HG02610 (cell line): ENCODE measurements around the gene P2RX4.
"Not testable (repeated sequence)": the region's sequence is repeated elsewhere in the genome, so short reads cannot be mapped to it uniquely, and the experiment has no call there.

Experiments used
- ATAC-seq: cut with Tn5 transposase; IDR thresholded peaks from one replicate; pipeline ENCODE4 v1.9.1; 2021; ENCODE audit warnings: mild to moderate bottlenecking, moderate library complexity; ENCODE audit not compliant: unreplicated experiment

P2RX4 gene

GRCh38 chr12:121219353-121219986 lies 9.5 kb downstream of the P2RX4 start:
- ATAC-seq = no peak

DNA sequence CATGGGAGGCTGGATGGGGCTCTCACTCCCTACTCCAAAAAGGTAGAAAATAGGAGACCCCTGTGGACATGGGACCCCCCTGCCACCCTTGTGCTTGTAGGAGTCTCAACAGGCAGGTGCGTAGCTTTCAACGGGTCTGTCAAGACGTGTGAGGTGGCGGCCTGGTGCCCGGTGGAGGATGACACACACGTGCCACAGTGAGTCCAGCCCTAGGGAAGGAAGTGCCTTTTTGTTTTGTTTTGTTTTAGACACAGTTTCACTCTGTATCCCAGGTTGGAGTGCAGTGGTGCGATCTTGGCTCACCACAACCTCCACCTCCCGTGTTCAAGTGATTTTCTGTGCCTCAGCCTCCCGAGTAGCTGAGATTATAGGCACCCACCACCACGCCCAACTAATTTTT lies 12.9 kb downstream of the P2RX4 start:
- no peak for ATAC-seq

GRCh38 chr12:121223292-121224285 lies 13.7 kb downstream of the P2RX4 start:
- no peak for ATAC-seq

GRCh38 chr12:121224591-121224990 lies 14.7 kb downstream of the P2RX4 start:
- no peak for ATAC-seq

GRCh38 chr12:121226399-121226798 lies 16.5 kb downstream of the P2RX4 start:
- ATAC-seq = no peak

DNA sequence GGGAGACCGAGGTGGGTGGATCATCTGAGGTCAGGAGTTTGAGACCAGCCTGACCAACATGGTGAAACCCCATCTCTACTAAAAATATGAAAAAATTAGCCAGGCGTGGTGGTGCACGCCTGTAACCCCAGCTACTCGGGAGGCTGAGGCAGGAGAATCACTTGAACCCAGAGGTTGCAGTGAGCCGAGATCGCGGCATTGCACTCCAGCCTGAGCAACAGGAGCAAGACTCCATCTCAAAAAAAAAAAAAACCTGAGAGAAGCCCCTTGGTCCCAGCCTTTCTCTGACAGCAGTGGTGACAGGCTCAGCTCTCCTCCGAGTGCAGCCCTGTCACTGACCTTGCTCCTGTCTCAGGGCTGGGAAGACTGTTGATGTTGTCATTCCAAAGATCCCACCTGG lies 16.9 kb downstream of the P2RX4 start:
- ATAC-seq = not testable (repeated sequence)

DNA sequence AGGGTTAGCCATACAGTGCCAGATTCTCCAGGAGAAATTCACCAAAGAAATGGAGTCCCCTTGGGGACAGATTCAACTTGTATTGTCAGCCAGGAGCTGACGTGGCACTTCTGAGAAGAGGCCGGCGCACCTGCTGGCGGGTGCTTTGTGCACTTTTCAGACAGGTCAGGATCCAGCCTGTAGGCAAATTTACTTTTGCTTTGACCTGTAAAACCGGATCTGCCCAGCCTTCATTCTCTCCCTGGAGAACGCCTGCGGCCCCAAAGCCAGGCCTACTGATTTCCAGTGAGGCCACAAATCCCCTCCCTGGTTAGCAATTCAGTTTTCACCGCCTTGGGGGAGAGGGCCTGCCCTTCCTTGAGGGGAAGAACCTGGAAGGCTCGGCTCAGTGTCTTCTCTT lies 17.4 kb downstream of the P2RX4 start:
- peak; percentile 57 for ATAC-seq

GRCh38 chr12:121228919-121229665 lies 19.2 kb downstream of the P2RX4 start:
- no peak for ATAC-seq

DNA sequence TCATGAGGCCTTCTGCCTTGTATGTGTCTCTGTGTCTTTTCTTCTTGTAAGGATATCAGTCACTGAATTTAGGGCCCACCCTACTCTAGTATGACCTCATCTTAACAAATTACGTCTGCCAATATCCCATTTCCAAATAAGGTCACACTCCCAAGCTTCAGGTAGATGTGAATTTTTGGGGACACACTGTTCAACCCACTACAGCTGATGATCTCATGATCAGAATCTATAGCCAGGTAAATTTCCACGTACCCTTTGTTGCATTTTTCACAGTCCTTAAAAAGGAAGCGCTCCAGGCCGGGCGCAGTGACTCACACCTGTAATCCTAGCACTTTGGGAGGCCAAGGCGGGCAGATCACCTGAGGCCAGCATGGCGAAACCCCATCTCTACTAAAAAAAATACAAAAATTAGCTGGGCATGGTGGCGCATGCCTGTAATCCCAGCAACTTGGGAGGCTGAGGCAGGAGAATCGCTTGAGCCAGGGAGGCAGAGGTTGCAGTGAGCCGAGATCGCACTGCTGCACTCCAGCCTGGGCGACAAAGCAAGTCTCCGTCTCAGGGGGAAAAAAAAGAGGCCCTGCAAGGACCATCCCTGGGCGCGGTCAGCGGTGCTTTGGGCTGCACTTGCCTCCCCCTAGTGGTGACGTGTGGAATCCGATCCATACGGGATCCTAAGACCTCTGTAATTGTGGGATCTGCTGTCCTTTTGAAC lies 20.1 kb downstream of the P2RX4 start:
- ATAC-seq = not testable (repeated sequence)

DNA sequence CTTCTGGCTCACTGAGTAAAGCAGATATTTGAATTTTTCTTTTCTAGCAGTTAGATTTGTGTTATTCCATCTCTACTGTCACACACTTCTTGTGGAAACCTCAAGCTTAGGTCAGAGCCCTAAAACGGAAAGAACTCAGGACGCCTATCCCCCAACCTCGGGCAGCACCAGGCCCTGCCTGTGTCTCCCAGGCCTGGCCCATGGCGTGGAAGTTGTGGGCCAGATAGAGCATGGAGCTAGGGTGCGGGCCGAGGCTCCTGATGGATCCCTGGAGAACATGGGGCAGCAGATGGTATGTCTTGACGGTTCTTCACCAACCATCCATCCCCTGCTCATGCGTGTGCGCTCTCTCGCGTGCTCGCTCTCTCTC lies 20.6 kb downstream of the P2RX4 start:
- no peak for ATAC-seq

DNA sequence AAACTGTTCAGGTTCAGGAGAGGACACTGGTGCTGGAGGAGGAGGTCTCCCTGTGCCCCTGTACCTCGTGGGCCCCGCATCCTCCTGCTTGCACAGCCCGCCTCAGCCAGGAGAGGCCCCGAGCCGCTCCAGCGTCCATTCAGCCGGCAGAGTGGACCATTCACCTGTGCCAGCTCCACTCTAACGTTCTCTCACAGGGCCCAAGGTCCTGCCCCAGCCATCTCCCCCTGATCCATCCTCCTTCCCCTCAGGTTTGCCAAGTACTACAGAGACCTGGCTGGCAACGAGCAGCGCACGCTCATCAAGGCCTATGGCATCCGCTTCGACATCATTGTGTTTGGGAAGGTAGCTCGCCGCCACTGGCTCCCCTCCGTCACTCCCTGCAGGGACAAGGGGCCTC lies 22.2 kb downstream of the P2RX4 start:
- ATAC-seq = no peak

- ATAC-seq = no peak
Measured at GRCh38 chr12:121232977-121233627, 23.2 kb downstream of the P2RX4 start.

GRCh38 chr12:121233628-121234020 lies 23.7 kb downstream of the P2RX4 start:
- ATAC-seq = no peak

DNA sequence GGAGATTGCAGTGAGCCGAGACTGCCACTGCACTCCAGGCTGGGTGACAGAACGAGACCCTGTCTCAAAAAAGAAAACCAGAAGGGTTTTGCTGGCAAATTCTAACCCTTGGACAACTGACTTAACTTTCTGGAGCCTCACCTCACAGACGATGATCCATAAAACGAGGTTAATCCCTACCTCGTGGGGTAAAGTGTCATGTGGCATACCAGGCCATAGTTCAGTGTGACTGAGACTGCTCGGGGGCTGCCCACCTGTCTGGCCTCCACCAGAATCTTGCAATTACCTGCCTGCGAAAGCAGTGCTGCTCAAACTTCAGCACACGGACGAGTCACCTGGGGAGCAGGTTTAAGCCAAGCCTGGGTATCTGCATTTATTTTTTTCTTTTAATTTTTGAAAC lies 26.8 kb downstream of the P2RX4 start:
- ATAC-seq = no peak

DNA sequence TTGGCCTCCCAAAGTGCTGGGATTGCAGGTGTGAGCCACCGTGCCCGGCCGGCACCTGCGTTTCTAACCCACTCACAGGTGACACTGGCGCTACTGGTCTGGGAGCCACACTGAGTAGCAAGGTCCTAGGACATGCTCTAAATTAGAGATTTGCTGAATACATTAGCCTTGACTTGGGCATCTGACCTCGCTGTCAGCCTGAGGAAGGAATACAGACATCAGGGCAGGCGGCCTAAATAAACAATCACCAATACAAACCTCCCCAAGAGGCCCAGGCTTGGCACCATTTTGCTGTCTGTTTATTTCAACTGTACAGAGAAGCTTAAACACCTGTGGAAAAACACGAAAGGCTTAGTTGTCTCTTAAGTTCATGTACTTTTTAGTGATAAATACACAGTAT lies 27.5 kb downstream of the P2RX4 start:
- no peak for ATAC-seq

DNA sequence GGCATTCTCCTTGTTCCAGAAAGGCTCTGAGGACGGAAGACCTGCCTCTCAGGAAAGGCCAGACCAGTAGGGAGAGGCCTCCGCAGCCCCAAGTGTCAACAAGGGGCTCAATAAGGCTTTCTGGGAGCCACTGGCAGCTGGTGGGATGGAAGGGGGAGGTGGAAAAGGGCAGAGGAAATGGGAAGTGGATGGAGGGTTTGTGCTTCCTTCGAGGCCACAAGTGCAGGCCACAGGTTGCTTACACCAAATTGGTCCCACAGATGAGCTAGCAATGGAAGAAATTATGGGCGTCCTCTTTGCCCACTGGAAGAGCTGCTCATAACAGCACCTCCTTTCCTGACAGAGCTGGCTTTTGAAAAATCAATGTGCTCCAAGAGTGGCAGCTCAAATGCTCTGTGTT lies 28.2 kb downstream of the P2RX4 start:
- no peak for ATAC-seq

DNA sequence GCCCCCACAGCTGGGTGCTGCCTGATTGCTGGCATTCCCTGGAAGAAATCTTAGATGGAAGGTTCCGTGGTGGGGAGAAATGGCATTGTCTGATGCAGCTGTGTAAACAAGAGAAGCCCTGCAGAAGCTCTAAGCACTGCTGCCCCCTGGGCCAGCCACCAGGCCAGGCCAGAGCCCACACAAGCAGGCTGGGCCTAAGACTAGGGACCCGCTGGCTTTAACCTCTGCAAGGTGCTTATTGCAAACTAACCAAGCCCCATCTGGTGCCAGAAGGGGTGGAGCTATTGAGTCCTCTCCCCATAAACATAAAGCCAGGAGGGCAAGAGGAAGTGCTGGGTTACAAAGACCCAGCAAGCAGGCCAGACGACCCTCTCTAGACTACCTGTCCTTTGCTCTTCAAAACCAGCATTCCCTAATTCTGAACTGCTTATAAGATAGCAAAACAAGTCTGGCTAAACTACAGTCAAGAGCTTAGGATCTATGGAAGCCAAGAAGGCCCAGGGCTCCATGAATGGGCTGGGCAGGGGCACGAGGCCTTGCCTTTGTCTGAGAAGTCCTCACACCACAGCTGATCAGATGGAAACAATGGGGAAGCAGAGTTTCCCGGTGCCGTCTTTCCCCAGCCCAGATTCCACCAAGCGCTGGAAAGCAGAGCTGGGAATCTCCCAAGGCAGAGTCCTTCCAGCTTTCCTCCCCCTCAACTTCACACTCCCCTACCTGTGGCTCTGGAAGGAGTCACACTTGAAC lies 28.8 kb downstream of the P2RX4 start:
- ATAC-seq = no peak

- no peak for ATAC-seq
Measured at GRCh38 chr12:121239351-121240061, 29.6 kb downstream of the P2RX4 start.

DNA sequence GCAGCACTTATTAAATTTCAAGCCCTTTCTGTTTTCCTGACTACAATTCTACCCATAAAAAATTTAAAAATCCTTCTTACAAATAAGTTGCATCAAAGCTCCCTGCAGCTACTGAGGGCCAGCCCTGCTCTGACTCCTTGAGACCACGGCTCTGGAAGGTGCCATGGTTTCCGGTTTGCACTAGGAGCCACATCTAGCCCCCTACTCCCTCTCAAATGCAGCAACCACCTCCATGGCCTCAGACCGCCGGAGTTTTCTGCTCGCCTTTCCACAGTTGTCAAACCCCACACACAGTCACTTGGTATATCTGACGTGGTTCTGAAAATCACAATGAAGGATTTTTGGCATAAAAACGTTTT lies 30.1 kb downstream of the P2RX4 start:
- no peak for ATAC-seq
